GM19438 (cell line): ENCODE measurements around the gene CTDSPL.

Source experiments
- ATAC-seq: cut with Tn5 transposase; IDR thresholded peaks from one replicate; pipeline ENCODE4 v1.9.1; 2021; ENCODE audit warnings: low read depth; ENCODE audit not compliant: unreplicated experiment

Gene CTDSPL

GRCh38 chr3:37888421-37888820 is 26.7 kb downstream of the CTDSPL start:
- ATAC-seq = no peak

DNA sequence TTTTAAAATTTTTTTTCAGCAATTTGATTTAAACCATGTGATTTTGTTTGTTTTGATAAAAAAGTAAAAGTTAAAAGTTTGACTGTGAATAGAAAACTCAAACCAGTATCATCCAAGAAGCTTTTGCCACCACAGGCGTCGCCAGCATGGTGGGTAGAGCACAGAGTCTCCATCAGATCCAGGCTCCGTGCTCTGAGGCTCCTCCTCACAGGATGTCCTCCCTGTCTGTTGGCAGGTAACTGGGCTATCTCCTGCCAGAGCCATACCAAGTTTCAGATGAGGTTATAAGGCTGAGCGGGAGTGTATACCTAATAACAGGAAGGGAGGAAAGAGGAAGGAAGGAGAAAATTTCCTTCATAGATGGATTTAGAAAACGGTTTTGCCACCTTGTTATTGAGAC is 28.8 kb downstream of the CTDSPL start:
- ATAC-seq = no peak

DNA sequence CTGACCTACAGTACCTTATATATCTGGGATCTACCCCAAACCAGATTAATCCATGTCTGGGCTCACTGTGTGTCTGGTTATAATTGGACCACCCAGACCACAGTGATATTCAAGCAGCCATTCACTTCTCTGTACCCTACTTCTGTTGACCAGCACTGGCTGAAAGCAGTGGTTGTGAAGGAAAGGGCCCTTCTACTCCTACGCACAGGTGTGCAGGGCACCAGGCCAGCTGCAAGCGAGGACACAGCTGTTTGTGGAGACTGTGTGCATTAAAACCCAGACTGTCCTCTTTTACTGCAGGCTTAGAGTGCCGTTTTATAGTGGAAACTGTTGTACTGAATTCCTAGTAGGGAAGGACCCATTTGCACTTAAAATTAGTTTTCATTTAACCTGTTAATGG is 29.5 kb downstream of the CTDSPL start:
- no peak for ATAC-seq

- no peak for ATAC-seq
These were observed 31.4 kb downstream of the CTDSPL start for GRCh38 chr3:37892927-37893600.

GRCh38 chr3:37896827-37897226 is 35.1 kb downstream of the CTDSPL start:
- no peak for ATAC-seq

- no peak for ATAC-seq
These were observed 36.1 kb downstream of the CTDSPL start for GRCh38 chr3:37897763-37898162.

DNA sequence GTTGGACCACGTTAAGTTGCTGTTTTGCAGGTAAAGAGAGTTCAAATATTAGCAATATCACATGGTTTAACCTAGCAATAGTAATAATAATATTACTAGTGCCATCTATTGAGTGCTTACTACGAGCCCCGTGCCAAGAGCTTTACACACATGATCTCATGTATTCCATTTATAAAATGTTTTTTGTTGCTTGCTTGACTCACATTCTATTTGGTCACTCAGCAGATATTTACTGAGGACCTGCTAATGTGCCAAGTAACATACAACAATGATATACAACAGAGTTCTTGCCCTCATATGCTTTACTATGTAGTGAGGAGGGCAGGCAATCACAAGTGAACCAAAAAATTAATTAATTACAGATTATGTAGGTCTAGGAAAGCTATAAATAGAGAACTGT is 36.7 kb downstream of the CTDSPL start:
- ATAC-seq = no peak

DNA sequence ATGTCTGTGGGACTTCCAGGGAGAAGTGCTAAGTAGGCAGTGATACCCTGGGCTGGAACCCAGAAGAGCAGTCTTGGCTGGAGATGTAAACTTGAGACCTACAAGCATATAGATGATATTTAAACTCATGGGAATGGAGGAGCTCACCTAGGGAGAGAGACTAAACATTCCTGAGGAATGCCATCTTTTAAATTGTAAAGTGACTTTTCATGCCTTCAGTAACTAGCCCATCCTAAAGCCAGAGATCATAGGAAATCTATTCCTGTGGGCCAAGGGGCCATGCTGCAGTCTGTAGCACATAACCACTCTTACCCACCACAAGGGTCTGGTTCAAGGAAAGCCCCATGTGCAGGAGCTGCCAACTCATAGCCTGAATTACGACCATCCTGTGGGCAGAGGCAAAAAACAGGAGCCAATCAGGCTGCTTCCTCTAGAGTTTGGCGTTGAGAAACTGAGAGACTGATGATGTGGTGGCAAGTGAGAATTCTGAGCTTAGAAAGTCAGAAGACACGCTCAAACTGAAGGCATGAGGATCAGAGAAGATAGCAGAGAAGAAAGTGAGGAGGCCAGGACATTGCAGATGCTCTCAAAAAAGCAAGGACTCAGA is 37.5 kb downstream of the CTDSPL start:
- no peak for ATAC-seq

DNA sequence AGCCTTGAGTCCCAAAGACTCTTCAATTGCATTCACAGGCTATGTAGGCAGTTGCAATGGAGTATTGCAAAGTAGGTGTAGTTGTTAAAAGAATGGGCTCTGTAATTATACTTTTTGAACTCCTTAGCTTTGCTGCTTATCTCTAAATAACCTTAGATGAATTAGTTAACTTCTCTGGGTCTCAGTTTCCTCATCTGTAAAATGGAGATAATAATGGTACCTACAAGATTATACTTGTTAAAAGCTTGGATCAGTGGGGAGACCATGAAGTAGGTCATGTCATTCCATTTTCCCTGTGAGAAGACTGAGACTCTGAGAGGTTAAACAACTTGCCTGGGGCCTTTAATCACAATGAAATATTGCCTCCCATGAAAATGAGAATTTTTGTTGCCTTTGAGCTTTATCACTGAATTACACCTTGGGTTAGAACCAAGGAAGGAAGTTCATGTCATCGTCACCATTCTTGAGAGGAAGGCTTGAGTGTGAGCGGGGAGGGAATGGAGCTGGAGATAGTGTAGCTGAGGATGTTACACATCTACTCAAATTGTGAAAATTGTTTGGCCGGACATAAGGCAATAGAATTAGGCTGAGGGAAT is 38.1 kb downstream of the CTDSPL start:
- ATAC-seq = no peak

GRCh38 chr3:37901721-37902120 is 40.0 kb downstream of the CTDSPL start:
- no peak for ATAC-seq

DNA sequence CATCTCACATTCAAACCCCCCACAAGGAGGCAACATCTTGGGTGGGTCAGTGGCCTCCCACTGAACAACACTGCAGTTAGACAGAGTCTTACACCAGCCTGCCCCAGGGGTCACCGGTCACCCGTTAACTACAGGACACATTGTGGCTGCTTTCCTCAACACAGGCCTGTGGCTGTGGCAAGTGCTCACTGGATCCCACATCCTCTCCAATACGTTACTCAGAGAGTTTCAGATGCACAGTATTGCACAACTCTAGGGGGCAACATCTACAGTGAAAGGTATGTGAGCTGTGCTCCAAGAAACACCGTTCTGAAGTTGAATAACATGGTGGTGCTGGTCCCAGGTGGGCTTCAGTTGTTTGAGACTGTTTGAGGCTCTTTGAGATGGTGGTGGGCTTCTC is 41.0 kb downstream of the CTDSPL start:
- no peak for ATAC-seq

DNA sequence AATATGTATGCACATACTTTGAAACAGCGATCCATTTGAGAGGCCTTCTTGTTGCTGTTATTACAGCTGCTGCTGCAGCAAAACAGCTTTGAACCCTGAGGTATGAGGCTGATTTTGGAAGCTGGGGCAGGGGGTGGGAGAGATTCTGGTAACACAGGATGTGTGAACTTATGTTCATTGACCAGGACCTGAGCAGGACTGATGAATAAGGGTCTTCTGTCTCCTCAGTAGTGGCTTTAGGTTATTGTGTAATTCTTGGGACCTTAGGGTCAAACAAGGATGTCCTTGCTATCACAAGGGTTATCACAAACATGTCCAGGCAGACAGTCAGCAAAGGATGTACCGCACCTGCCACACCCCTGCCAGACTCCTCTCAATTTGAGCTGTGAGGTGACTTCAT is 41.6 kb downstream of the CTDSPL start:
- ATAC-seq = no peak

- ATAC-seq = no peak
These were observed 42.1 kb downstream of the CTDSPL start for GRCh38 chr3:37903734-37904133.

DNA sequence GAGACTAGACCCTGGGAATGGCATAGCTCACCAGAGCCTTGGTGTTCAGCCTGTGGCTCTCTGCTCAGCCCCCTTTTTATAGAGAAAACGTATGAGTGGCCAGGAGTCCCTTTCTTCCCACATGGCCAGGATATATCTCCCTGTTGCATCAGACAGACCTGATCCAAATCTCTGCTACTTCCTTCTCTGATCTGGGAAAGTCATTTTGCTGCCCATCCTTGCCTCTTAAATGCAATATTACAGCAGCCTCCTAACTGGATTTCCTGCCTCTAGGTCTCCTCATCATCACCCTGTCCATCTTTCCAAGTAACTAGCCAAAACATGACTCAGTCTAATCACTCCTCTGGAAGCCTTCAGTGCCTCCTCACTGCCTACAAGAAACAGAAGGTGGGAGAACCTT is 42.9 kb downstream of the CTDSPL start:
- ATAC-seq = no peak

GRCh38 chr3:37905346-37905745 is 43.7 kb downstream of the CTDSPL start:
- ATAC-seq = no peak

DNA sequence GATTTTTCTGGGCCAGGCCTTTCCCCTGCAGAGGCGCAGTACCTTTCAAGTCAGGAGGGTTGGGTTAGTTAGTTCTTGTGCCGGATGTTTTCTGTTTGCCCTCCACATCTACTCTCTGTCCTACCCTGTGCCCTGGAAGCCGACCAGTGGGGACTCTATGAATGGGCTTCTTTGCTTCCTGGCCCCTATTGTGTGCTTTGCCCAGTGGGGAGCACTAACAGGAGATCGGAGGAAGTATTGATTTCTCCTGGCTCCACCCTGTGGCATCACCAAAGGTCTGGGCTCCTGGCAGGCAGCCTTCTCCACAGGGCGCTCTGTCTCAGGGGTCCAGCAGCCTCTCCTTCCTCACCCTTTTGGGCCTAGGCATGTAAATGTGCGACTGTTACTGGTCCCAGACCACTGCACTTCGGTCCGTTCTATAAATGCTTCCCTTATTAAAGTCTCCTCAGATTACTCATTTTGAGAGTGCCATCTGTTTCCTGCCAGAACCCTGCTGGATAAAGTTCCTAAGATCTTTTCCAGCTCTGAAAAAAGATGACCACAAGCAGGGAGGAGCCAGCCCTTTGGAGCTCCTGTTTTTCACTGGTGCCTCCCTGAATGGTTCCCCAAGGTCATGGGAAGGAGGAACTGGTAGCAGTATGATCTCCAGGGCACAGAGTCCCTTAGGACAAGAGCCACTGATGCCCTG is 44.5 kb downstream of the CTDSPL start:
- no peak for ATAC-seq

- no peak for ATAC-seq
These were observed 45.1 kb downstream of the CTDSPL start for GRCh38 chr3:37906734-37907282.

GRCh38 chr3:37907371-37907770 is 45.7 kb downstream of the CTDSPL start:
- no peak for ATAC-seq

GRCh38 chr3:37907906-37908305 is 46.2 kb downstream of the CTDSPL start:
- peak; percentile 89 for ATAC-seq

- ATAC-seq = no peak
These were observed 47.6 kb downstream of the CTDSPL start for GRCh38 chr3:37909067-37909911.
